ENCODE measurements around the gene CACUL1. TPM values are rescaled to one million over a fixed set of nuclear protein-coding genes. Genes with fewer than 3 reads are reported as not detected.

CACUL1 gene
- total RNA-seq, 1 experiment from 2014 or later = 38.5 TPM

DNA sequence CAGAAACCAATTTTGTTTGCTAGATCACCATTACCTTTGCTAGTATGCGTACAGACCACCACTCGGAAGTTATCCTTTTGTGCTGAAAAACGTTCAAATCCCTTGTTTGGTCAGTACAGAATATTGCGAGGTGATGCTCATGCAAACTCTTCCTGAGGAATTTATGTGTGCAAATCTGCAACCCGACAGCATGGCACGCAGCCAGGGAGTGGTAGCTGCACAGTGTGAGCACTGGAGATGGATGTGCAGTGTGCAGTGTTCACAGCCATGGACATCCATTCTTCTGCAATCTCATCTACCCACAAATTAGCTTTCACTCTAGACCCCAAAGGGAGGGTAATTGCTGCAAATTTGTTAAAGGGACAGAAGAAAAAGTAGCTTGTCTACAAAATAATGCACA, 72.2 kb downstream of the CACUL1 start:
- Histone ChIP-seq H2AFZ (ENCODE audit: low read length) (no peak overlapping the region), H2BK15ac (ENCODE audit: low read depth, low read length) (no peak overlapping the region), H3K9me3 (ENCODE audit: control insufficient read depth, low read depth, low read length) (no peaks in the 10 kb centered on the region), H3K79me1 (ENCODE audit: insufficient read depth, low read depth, low read length, poor library complexity, severe bottlenecking) (no peaks in the 10 kb centered on the region), H3K56ac (ENCODE audit: insufficient read length, low read depth, low read length) (no peak overlapping the region), H3K18ac (ENCODE audit: insufficient read length, low read depth, low read length) (no peak overlapping the region), H4K20me1 (ENCODE audit: control insufficient read depth, insufficient read depth, insufficient read length) (no peaks in the 10 kb centered on the region), H4K8ac (replicated peaks; ENCODE audit: insufficient read length, low read depth, low read length) (no peak overlapping the region), H3K79me2 (ENCODE audit: insufficient read depth, low read length) (no peaks in the 10 kb centered on the region), H3K4me2 (ENCODE audit: insufficient read depth, insufficient read length, low read length) (no peak overlapping the region), H3K9ac (ENCODE audit: extremely low read depth, insufficient read length, low read length) (no peak overlapping the region), H2BK120ac (ENCODE audit: low read depth, low read length, poor library complexity, severe bottlenecking) (no peak overlapping the region), H3K23me2 (ENCODE audit: insufficient read length, low read depth, low read length, poor library complexity, severe bottlenecking) (no peaks in the 10 kb centered on the region), H2AK5ac (ENCODE audit: insufficient read length, low read length) (no peak overlapping the region), H2BK20ac (ENCODE audit: low read depth, low read length, poor library complexity, severe bottlenecking) (no peak overlapping the region), H3K27ac (ENCODE audit: insufficient read length, low read depth, low read length) (no peak overlapping the region), H4K91ac (ENCODE audit: insufficient read length, low read depth, low read length) (no peak overlapping the region), H2BK5ac (ENCODE audit: insufficient read length, low read length) (no peak overlapping the region), H3T11ph (ENCODE audit: low read length) (no peak overlapping the region), H3K27me3 (ENCODE audit: insufficient read depth, low read length) (no peaks in the 10 kb centered on the region), H4K5ac (ENCODE audit: insufficient read length, low read depth, low read length) (no peak overlapping the region), H3K4ac (ENCODE audit: low read depth, low read length) (no peak overlapping the region), H3K14ac (ENCODE audit: insufficient read depth, low read length) (no peak overlapping the region), H3K23ac (ENCODE audit: insufficient read length, low read depth, low read length) (no peak overlapping the region), H3K4me1 (ENCODE audit: insufficient read depth, low read length) (no peaks in the 10 kb centered on the region), H2BK12ac (ENCODE audit: insufficient read length, low read depth, low read length) (no peak overlapping the region)
- no peaks in the 10 kb centered on the region for H3K9me3 Mint-ChIP-seq
- TF ChIP-seq, protein P1, sequence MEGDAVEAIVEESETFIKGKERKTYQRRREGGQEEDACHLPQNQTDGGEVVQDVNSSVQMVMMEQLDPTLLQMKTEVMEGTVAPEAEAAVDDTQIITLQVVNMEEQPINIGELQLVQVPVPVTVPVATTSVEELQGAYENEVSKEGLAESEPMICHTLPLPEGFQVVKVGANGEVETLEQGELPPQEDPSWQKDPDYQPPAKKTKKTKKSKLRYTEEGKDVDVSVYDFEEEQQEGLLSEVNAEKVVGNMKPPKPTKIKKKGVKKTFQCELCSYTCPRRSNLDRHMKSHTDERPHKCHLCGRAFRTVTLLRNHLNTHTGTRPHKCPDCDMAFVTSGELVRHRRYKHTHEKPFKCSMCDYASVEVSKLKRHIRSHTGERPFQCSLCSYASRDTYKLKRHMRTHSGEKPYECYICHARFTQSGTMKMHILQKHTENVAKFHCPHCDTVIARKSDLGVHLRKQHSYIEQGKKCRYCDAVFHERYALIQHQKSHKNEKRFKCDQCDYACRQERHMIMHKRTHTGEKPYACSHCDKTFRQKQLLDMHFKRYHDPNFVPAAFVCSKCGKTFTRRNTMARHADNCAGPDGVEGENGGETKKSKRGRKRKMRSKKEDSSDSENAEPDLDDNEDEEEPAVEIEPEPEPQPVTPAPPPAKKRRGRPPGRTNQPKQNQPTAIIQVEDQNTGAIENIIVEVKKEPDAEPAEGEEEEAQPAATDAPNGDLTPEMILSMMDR (conservative IDR thresholded peaks at IDR 0.05) = no peak
- no CpG with 5 or more reads among the region's 6 CpGs for WGBS (ENCODE audit: extremely low coverage, insufficient read length, low lambda C conversion rate)
- H3K36me3 Mint-ChIP-seq (ENCODE audit: insufficient read depth in 1 of 3, low read depth in 3 of 3) = peaks cover 9 to 37% (median 27%) of the 10 kb centered on the region in 3 experiments; a peak in 6 of 7 replicates
- H3K4me1 Mint-ChIP-seq = no peaks in the 10 kb centered on the region
- H3K27me3 Mint-ChIP-seq (ENCODE audit: low read depth) = no peaks in the 10 kb centered on the region
- no peak overlapping the region for H3K4me3 Mint-ChIP-seq
- no peak for DNase-seq
- H3K27ac Mint-ChIP-seq = no peak overlapping the region

Measured in H9 (cell line).